ENCODE results near the gene TNS1. TPM values are rescaled to one million over a fixed set of nuclear protein-coding genes. Genes with fewer than 3 reads are reported as not detected.

The TNS1 gene
- polyA plus RNA-seq, 1 of the 3 experiments (the other 2 are of a cell fraction) = 12.1 TPM

- TF ChIP-seq ELF1 (IDR thresholded peaks at IDR 0.05) (no peak), FOXJ3 (CRISPR knock-in tag; IDR thresholded peaks at IDR 0.05) (no peak)
Measured at GRCh38 chr2:217936952-217937351, 65.8 kb downstream of the TNS1 start (continued).

DNA sequence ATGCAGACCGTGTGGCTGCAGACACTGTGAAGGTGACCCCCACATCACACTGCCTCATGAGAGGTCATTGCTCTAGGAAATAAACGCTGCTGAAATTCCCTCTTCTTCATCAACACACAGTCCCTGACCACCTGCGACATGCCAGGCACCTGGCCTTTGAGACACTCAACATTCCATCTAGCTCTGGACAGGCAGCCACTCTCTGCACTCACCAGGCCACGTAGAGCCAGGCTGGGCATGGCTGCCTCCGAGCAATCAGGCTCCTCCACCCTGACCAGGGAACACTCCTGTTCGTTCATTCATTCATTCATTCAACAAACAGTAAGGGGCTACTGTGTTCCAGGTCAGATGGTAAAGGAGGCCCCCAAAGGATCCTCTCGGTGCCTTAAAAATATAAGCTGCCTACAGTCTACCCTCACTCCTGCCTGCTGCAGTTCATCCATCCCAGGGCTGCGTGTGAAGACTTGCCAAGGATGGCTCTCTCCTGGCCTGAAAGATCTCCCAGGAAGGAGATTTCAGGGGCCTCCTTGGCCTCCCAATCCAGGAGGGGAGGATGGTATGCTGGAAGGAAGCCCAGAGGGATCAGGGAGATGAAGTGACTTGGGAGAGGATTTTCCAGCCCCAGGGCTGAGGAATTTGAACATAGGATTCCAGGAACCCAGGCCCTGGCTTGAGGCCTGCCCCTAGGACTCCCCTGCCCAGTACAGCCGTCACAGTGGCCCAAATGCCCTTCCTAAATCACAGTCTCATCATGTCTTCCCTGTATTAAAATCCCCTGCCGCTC is 66.7 kb downstream of the TNS1 start:
- Histone ChIP-seq H3K4me2 (peak overlapping the region; percentile 72), H3K9ac (peak overlapping the region; percentile 24; the same call in 1 of the 2 replicates), H3K4me3 (ENCODE audit: low read depth in 2 of 2, low read length in 1 of 2) (no peak overlapping the region), H3K9me3 (no peaks in the 10 kb centered on the region), H3K4me1 (ENCODE audit: control insufficient read depth in 1 of 2, insufficient read depth in 2 of 2, low read depth in 1 of 2, low read length in 1 of 2) (peaks cover 62 to 96% of the 10 kb centered on the region in 2 experiments), H3K27me3 (ENCODE audit: insufficient read depth) (no peaks in the 10 kb centered on the region), H3F3A (replicated peaks; ENCODE audit: insufficient read depth) (peaks cover 35% of the 10 kb centered on the region), H3K27ac (ENCODE audit: low read depth in 2 of 2, low read length in 1 of 2) (peak overlapping the region; percentile 86 to 96), H3K79me2 (ENCODE audit: insufficient read depth) (peaks cover 95% of the 10 kb centered on the region), H2AFZ (ENCODE audit: low read depth) (no peak overlapping the region), H3K9me2 (no peaks in the 10 kb centered on the region), H4K20me1 (ENCODE audit: insufficient read depth) (peaks cover 32% of the 10 kb centered on the region), H3K36me3 (replicated peaks in 1 of 2; ENCODE audit: control insufficient read depth in 1 of 2, insufficient read depth in 2 of 2, low read length in 1 of 2) (peaks cover 0 to 2% of the 10 kb centered on the region in 2 experiments)
- ChIA-PET CTCF (interaction anchor here (4.7 to 14.7 kb wide), 2 partner anchors 11 to 50 kb away, joined by 68 to 129 read pairs; no protein-coding TSS in a partner anchor), POLR2A (no interaction called here)
- peak; percentile 19; the same call in 1 of the 2 replicates for TF ChIP-seq RXRA (IDR thresholded peaks at IDR 0.05; ENCODE audit: borderline replicate concordance, low read depth)
- TF ChIP-seq TCF12 (IDR thresholded peaks at IDR 0.05) = no peak
- TF ChIP-seq, protein P1, sequence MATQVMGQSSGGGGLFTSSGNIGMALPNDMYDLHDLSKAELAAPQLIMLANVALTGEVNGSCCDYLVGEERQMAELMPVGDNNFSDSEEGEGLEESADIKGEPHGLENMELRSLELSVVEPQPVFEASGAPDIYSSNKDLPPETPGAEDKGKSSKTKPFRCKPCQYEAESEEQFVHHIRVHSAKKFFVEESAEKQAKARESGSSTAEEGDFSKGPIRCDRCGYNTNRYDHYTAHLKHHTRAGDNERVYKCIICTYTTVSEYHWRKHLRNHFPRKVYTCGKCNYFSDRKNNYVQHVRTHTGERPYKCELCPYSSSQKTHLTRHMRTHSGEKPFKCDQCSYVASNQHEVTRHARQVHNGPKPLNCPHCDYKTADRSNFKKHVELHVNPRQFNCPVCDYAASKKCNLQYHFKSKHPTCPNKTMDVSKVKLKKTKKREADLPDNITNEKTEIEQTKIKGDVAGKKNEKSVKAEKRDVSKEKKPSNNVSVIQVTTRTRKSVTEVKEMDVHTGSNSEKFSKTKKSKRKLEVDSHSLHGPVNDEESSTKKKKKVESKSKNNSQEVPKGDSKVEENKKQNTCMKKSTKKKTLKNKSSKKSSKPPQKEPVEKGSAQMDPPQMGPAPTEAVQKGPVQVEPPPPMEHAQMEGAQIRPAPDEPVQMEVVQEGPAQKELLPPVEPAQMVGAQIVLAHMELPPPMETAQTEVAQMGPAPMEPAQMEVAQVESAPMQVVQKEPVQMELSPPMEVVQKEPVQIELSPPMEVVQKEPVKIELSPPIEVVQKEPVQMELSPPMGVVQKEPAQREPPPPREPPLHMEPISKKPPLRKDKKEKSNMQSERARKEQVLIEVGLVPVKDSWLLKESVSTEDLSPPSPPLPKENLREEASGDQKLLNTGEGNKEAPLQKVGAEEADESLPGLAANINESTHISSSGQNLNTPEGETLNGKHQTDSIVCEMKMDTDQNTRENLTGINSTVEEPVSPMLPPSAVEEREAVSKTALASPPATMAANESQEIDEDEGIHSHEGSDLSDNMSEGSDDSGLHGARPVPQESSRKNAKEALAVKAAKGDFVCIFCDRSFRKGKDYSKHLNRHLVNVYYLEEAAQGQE (IDR thresholded peaks at IDR 0.05; ENCODE audit: low read depth, low read length) = 0 out of 2 replicates have a peak, but pooled peaks have one; percentile 15
- peak; percentile 67; the same call in 1 of the 2 replicates for TF ChIP-seq NFIC (IDR thresholded peaks at IDR 0.05; ENCODE audit: borderline replicate concordance)
- WGBS (ENCODE audit: low lambda C conversion rate) = 80% methylated on average over 10 of the region's 10 CpGs
- DNase-seq = no peak

GRCh38 chr2:217935235-217935879 is 67.4 kb downstream of the TNS1 start:
- no peak for TF ChIP-seq RXRA (IDR thresholded peaks at IDR 0.05; ENCODE audit: borderline replicate concordance, low read depth)
- no peak for TF ChIP-seq NRF1 (IDR thresholded peaks at IDR 0.05; ENCODE audit: low read depth, low read length)
- TF ChIP-seq EP300 (IDR thresholded peaks at IDR 0.05; ENCODE audit: borderline replicate concordance in 1 of 2, low read depth in 1 of 2, low read length in 1 of 2) = no peak
- TF ChIP-seq RFX5 (IDR thresholded peaks at IDR 0.05; ENCODE audit: low read length) = no peak
- TF ChIP-seq, protein P2, sequence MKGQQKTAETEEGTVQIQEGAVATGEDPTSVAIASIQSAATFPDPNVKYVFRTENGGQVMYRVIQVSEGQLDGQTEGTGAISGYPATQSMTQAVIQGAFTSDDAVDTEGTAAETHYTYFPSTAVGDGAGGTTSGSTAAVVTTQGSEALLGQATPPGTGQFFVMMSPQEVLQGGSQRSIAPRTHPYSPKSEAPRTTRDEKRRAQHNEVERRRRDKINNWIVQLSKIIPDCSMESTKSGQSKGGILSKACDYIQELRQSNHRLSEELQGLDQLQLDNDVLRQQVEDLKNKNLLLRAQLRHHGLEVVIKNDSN (IDR thresholded peaks at IDR 0.05; ENCODE audit: borderline replicate concordance, low read depth) = no peak
- no peak for TF ChIP-seq GABPA (IDR thresholded peaks at IDR 0.05; ENCODE audit: low read depth)
- TF ChIP-seq, protein P3, sequence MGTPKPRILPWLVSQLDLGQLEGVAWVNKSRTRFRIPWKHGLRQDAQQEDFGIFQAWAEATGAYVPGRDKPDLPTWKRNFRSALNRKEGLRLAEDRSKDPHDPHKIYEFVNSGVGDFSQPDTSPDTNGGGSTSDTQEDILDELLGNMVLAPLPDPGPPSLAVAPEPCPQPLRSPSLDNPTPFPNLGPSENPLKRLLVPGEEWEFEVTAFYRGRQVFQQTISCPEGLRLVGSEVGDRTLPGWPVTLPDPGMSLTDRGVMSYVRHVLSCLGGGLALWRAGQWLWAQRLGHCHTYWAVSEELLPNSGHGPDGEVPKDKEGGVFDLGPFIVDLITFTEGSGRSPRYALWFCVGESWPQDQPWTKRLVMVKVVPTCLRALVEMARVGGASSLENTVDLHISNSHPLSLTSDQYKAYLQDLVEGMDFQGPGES (IDR thresholded peaks at IDR 0.05; ENCODE audit: low read depth, low read length) = no peak
- no peak for TF ChIP-seq GATA2 (CRISPR knock-in tag; IDR thresholded peaks at IDR 0.05)
- TF ChIP-seq FOXJ3 (CRISPR knock-in tag; IDR thresholded peaks at IDR 0.05) = no peak
- TF ChIP-seq FOSL2 (IDR thresholded peaks at IDR 0.05; ENCODE audit: borderline replicate concordance, low read depth) = no peak
- no peak for TF ChIP-seq MXI1 (IDR thresholded peaks at IDR 0.05; ENCODE audit: low read depth, low read length)
- TF ChIP-seq EZH2phosphoT487 (IDR thresholded peaks at IDR 0.05; ENCODE audit: borderline replicate concordance, low read depth) = no peak
- H3K9ac ChIP-seq = peak overlapping the region; percentile 24; the same call in 1 of the 2 replicates
- no peaks in the 10 kb centered on the region for H3K9me2 ChIP-seq
- POLR2A ChIA-PET = interaction anchor here (1.1 to 3.9 kb wide), 2 partner anchors 14 to 47 kb away, joined by 3 to 28 read pairs; no protein-coding TSS in a partner anchor
- H3K4me3 ChIP-seq (ENCODE audit: low read depth in 2 of 2, low read length in 1 of 2) = 0 out of 4 replicates have a peak overlapping the region, but pooled peaks of 1 of the 2 experiments have one; percentile 15
- 70% methylated on average over 6 of the region's 7 CpGs for WGBS (ENCODE audit: low lambda C conversion rate)
- H3K27ac ChIP-seq (ENCODE audit: low read depth in 2 of 2, low read length in 1 of 2) = peak overlapping the region; percentile 86 to 96
- H4K20me1 ChIP-seq (ENCODE audit: insufficient read depth) = peaks cover 25% of the 10 kb centered on the region; the same call in 1 of the 2 replicates
- H3F3A ChIP-seq (replicated peaks; ENCODE audit: insufficient read depth) = peaks cover 35% of the 10 kb centered on the region
- H3K4me2 ChIP-seq = peak overlapping the region; percentile 72
- DNase-seq = no peak
- peaks cover 0 to 2% of the 10 kb centered on the region in 2 experiments for H3K36me3 ChIP-seq (replicated peaks in 1 of 2; ENCODE audit: control insufficient read depth in 1 of 2, insufficient read depth in 2 of 2, low read length in 1 of 2)
- CTCF ChIA-PET = interaction anchor here (4.7 to 14.7 kb wide), 3 partner anchors 12 to 51 kb away, joined by 54 to 129 read pairs (median 68); no protein-coding TSS in a partner anchor
- H3K27me3 ChIP-seq (ENCODE audit: insufficient read depth) = no peaks in the 10 kb centered on the region
- H3K4me1 ChIP-seq (ENCODE audit: control insufficient read depth in 1 of 2, insufficient read depth in 2 of 2, low read depth in 1 of 2, low read length in 1 of 2) = peaks cover 68 to 96% of the 10 kb centered on the region in 2 experiments
- peaks cover 95% of the 10 kb centered on the region for H3K79me2 ChIP-seq (ENCODE audit: insufficient read depth)
- no peak overlapping the region for H2AFZ ChIP-seq (ENCODE audit: low read depth)
- no peaks in the 10 kb centered on the region for H3K9me3 ChIP-seq
